ENCODE results near the gene BEST4. TPM values are rescaled to one million over a fixed set of nuclear protein-coding genes. Genes with fewer than 3 reads are reported as not detected.

Gene BEST4
- polyA plus RNA-seq, 1 donor (not counting 4 experiments of a cell fraction or from before 2014, with no cell fraction given) = 0.14 TPM

DNA sequence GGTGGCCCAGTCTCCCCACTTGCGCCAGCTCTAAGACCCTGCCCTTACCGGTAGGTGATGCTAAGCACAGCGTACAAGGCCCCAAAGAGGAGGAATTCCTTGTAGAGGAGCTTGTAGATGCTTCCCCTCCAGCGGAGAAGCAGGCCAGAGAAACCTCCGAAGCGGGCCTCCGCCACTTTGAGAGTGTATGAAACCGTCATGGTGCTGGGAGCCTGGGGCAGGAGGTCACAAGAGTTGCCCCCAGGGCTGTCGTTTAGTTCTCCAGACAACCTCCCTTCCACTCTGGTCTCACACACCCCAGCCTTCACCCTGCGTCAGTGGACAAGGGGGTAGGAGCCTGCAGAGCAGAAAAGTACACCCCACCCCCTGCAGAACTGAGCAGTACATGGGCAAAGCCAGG lies 464 bp downstream of the BEST4 start:
- DNase-seq (ENCODE audit: low read depth, low spot score) (no peak), FAIRE-seq (no peak)
- Histone ChIP-seq H4K20me1 (ENCODE audit: control insufficient read depth, extremely low read depth, insufficient read depth, low read length) (no peaks in the 10 kb centered on the region), H3K27me3 (ENCODE audit: control insufficient read depth, extremely low read depth, insufficient read depth, low read length) (no peaks in the 10 kb centered on the region), H3K4me2 (ENCODE audit: control insufficient read depth, extremely low read depth, insufficient read depth, low read depth, low read length) (no peak overlapping the region), H3K4me3 (ENCODE audit: control insufficient read depth in 2 of 3, extremely low read depth in 1 of 3, insufficient read depth in 2 of 3, low read depth in 1 of 3, low read length in 3 of 3) (no peak overlapping the region), H3K36me3 (ENCODE audit: control insufficient read depth in 2 of 2, extremely low read depth in 1 of 2, insufficient read depth in 2 of 2, low read length in 2 of 2) (no peaks in the 10 kb centered on the region), H2AFZ (ENCODE audit: control insufficient read depth, low read length) (no peak overlapping the region), H3K79me2 (ENCODE audit: control insufficient read depth, insufficient read depth, low read length) (no peaks in the 10 kb centered on the region), H3K4me1 (ENCODE audit: control insufficient read depth, extremely low read depth, insufficient read depth, low read length) (peaks cover 19% of the 10 kb centered on the region), H3K9me1 (ENCODE audit: control insufficient read depth, extremely low read depth, insufficient read depth, low read length) (no peaks in the 10 kb centered on the region), H3K9me3 (ENCODE audit: control insufficient read depth, low read depth, low read length) (no peaks in the 10 kb centered on the region), H3K27ac (ENCODE audit: control insufficient read depth, insufficient read depth, low read length) (no peak overlapping the region), H3K9ac (ENCODE audit: control insufficient read depth, extremely low read depth, insufficient read depth, low read length) (no peak overlapping the region)
- TF ChIP-seq, protein P1, sequence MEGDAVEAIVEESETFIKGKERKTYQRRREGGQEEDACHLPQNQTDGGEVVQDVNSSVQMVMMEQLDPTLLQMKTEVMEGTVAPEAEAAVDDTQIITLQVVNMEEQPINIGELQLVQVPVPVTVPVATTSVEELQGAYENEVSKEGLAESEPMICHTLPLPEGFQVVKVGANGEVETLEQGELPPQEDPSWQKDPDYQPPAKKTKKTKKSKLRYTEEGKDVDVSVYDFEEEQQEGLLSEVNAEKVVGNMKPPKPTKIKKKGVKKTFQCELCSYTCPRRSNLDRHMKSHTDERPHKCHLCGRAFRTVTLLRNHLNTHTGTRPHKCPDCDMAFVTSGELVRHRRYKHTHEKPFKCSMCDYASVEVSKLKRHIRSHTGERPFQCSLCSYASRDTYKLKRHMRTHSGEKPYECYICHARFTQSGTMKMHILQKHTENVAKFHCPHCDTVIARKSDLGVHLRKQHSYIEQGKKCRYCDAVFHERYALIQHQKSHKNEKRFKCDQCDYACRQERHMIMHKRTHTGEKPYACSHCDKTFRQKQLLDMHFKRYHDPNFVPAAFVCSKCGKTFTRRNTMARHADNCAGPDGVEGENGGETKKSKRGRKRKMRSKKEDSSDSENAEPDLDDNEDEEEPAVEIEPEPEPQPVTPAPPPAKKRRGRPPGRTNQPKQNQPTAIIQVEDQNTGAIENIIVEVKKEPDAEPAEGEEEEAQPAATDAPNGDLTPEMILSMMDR (optimal IDR thresholded peaks at IDR 0.05 in 1 of 3, IDR thresholded peaks at IDR 0.05 in 1 of 3, conservative IDR thresholded peaks at IDR 0.05 in 1 of 3; ENCODE audit: extremely low read depth in 1 of 3, insufficient read depth in 2 of 3, low read length in 3 of 3) = no peak
- no peak for TF ChIP-seq EZH2 (IDR thresholded peaks at IDR 0.05; ENCODE audit: low read length)
- dilution Hi-C loops (cut with MboI; ENCODE audit: extremely low pct_ligation_motif_present, low sequenced_read_pairs) = no loop called here

DNA sequence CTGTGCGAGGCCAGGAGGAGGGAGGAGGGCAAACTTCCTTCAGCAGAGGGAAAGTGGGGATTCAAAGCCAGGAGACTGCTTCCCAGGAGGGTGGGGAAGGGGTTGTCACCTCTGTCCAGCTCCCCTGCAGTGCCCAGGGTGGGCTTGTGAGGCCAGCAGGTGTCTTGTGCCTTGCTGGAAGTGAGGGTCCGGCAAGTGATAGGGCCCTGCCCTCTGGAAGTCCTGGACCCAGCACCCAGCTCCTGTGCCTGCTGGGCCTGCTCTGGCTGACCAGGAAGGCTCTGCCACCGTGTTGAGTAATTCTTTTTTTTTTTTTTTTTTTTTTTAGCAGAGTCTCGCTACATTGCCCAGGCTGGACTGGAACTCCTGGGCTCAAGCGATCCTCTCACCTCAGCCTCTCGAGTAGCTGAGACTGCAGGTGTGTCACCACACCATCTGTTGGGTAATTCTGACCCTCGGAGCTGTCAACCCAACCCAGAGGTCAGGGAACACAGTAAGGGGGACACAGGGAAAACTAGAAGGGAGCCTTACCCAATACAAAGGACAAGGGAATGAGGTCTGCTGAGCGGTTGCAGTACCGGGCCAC lies 1.0 kb downstream of the BEST4 start:
- FAIRE-seq (no peak), DNase-seq (ENCODE audit: low read depth, low spot score) (no peak)
- TF ChIP-seq, protein P1 (optimal IDR thresholded peaks at IDR 0.05 in 1 of 3, IDR thresholded peaks at IDR 0.05 in 1 of 3, conservative IDR thresholded peaks at IDR 0.05 in 1 of 3; ENCODE audit: extremely low read depth in 1 of 3, insufficient read depth in 2 of 3, low read length in 3 of 3) = no peak
- TF ChIP-seq EZH2 (IDR thresholded peaks at IDR 0.05; ENCODE audit: low read length) = no peak
- H3K9ac ChIP-seq (ENCODE audit: control insufficient read depth, extremely low read depth, insufficient read depth, low read length) = no peak overlapping the region
- H3K27ac ChIP-seq (ENCODE audit: control insufficient read depth, insufficient read depth, low read length) = no peak overlapping the region
- no peaks in the 10 kb centered on the region for H3K9me1 ChIP-seq (ENCODE audit: control insufficient read depth, extremely low read depth, insufficient read depth, low read length)
- peaks cover 19% of the 10 kb centered on the region for H3K4me1 ChIP-seq (ENCODE audit: control insufficient read depth, extremely low read depth, insufficient read depth, low read length)
- no peak overlapping the region for H3K4me2 ChIP-seq (ENCODE audit: control insufficient read depth, extremely low read depth, insufficient read depth, low read depth, low read length)
- no peaks in the 10 kb centered on the region for H3K79me2 ChIP-seq (ENCODE audit: control insufficient read depth, insufficient read depth, low read length)
- H4K20me1 ChIP-seq (ENCODE audit: control insufficient read depth, extremely low read depth, insufficient read depth, low read length) = no peaks in the 10 kb centered on the region
- no peak overlapping the region for H3K4me3 ChIP-seq (ENCODE audit: control insufficient read depth in 2 of 3, extremely low read depth in 1 of 3, insufficient read depth in 2 of 3, low read depth in 1 of 3, low read length in 3 of 3)
- no peak overlapping the region for H2AFZ ChIP-seq (ENCODE audit: control insufficient read depth, low read length)
- H3K9me3 ChIP-seq (ENCODE audit: control insufficient read depth, low read depth, low read length) = no peaks in the 10 kb centered on the region
- H3K27me3 ChIP-seq (ENCODE audit: control insufficient read depth, extremely low read depth, insufficient read depth, low read length) = no peaks in the 10 kb centered on the region
- H3K36me3 ChIP-seq (ENCODE audit: control insufficient read depth in 2 of 2, extremely low read depth in 1 of 2, insufficient read depth in 2 of 2, low read length in 2 of 2) = peaks cover 0 to 2% of the 10 kb centered on the region in 2 experiments
- dilution Hi-C loops (cut with MboI; ENCODE audit: extremely low pct_ligation_motif_present, low sequenced_read_pairs) = no loop called here

Data from keratinocyte (primary cell).